Lower lobe of right lung (tissue), 2 donors: ENCODE data around the gene EDN1. TPM values are rescaled to one million over a fixed set of nuclear protein-coding genes. Genes with fewer than 3 reads are reported as not detected.

Experiments
- ATAC-seq, 2 donors: fragments of 200-7000 bp; cut with Tn5 transposase; one replicate each; pipeline ENCODE4 v1.9.1; 2020 to 2022; ENCODE audit warnings: mild to moderate bottlenecking in 2 of 2, moderate library complexity in 2 of 2
- DNase-seq: peaks from one replicate; pipeline ENCODE4 v3.0.0-alpha.2; 2020
- H3K27ac ChIP-seq: fragments of 200-600 bp; one replicate; pipeline ENCODE4 v1.8.0; 2022
- H3K27me3 ChIP-seq: fragments of 200-600 bp; one replicate; pipeline ENCODE4 v1.8.0; 2022; ENCODE audit warnings: low read depth
- H3K36me3 ChIP-seq: fragments of 200-600 bp; one replicate; pipeline ENCODE4 v1.8.0; 2022; ENCODE audit warnings: mild to moderate bottlenecking
- H3K4me1 ChIP-seq: fragments of 200-600 bp; one replicate; pipeline ENCODE4 v1.8.0; 2022
- H3K4me3 ChIP-seq: fragments of 200-600 bp; one replicate; pipeline ENCODE4 v1.8.0; 2022; ENCODE audit warnings: mild to moderate bottlenecking
- H3K9me3 ChIP-seq: fragments of 200-600 bp; one replicate; pipeline ENCODE4 v1.8.0; 2022
- intact Hi-C: fragments of 100-400 bp; cut with DNase I; formaldehyde crosslinking; loops from one replicate; pipeline ENCODE4 v1.11.0; 2022
- total RNA-seq: library from RNA; stranded (reverse); fragmentation: NEBNext Ultra II Directional; extraction: Animal tissue kit (Norgen Biotek cat#: 25700); gene quantifications from one replicate; pipeline ENCODE4 v1.2.1, GENCODE V29; 2021
- TF ChIP-seq, protein P1 (sequence below): fragments of 200-600 bp; IDR thresholded peaks from one replicate; pipeline ENCODE4 v1.8.0; 2022; ENCODE audit warnings: antibody characterized with exemption, mild to moderate bottlenecking
- donor health status: DM: no; HTN: yes; CAD: no; lungs with severe emphysema.

Gene EDN1
- total RNA-seq, 1 donor from 2014 or later = 61.2 TPM

DNA sequence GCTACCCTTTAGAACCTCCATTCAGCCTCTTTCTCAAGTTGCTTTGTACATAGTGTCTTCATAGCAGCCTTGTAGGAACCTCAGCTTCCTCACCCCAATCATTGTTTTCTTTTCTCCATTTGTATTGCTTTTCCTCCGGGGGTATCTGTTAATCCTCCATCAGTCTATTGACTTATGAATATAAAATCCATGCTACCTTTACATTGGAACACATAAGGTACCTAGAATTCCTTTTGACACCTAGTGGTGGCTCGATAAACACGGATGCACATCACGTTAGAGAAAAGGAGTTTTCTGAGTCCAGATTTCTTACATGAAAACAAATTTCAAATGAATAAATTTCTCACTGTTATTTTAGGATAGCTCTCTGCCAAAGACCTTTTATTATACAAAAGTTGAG, 6.3 kb upstream of the EDN1 start:
- Histone ChIP-seq H3K36me3 (no peaks in the 10 kb centered on the region), H3K9me3 (no peaks in the 10 kb centered on the region), H3K27me3 (no peaks in the 10 kb centered on the region), H3K27ac (no peak overlapping the region), H3K4me3 (no peak overlapping the region), H3K4me1 (peaks cover 15% of the 10 kb centered on the region)
- intact Hi-C loops = no loop called here
- DNase-seq (no peak), ATAC-seq (no peak)
- TF ChIP-seq, protein P1, sequence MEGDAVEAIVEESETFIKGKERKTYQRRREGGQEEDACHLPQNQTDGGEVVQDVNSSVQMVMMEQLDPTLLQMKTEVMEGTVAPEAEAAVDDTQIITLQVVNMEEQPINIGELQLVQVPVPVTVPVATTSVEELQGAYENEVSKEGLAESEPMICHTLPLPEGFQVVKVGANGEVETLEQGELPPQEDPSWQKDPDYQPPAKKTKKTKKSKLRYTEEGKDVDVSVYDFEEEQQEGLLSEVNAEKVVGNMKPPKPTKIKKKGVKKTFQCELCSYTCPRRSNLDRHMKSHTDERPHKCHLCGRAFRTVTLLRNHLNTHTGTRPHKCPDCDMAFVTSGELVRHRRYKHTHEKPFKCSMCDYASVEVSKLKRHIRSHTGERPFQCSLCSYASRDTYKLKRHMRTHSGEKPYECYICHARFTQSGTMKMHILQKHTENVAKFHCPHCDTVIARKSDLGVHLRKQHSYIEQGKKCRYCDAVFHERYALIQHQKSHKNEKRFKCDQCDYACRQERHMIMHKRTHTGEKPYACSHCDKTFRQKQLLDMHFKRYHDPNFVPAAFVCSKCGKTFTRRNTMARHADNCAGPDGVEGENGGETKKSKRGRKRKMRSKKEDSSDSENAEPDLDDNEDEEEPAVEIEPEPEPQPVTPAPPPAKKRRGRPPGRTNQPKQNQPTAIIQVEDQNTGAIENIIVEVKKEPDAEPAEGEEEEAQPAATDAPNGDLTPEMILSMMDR = no peak

DNA sequence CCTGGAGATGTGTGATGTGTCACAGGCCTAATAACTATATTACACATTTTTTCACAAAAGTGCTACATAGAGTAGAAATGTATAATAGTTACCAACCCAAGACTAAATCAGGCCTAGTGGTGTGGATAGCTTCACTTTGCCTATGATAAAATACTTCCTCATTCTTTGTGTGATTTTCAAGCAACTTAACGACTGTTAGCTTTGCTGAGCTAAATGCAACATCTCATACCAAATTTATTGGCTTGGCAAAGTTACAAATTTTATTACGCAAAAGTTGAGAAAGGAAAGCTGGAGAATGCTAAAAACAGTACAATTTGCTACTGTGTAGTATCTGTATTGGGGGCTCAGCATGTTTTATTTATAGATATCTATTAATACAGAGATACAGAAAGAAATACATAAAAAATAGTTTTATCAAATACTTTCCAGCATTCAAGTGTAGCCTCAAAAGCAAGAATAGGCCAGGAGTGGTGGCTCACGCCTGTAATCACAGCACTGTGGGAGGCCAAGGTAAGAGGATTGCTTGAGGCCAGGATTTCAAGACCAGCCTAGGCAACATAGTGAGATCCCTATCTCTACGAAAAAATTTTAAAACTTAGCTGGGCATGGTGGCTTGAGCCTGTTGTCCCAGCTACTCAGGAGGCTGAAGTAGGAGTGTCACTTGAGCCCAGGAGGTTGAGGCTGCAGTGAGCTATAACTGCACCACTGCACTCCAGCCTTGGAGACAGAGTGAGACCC, 3.6 kb upstream of the EDN1 start:
- TF ChIP-seq, protein P1 = no peak
- no peak overlapping the region for H3K4me3 ChIP-seq
- no peak overlapping the region for H3K27ac ChIP-seq
- no peaks in the 10 kb centered on the region for H3K36me3 ChIP-seq
- H3K27me3 ChIP-seq = peaks cover under 1% of the 10 kb centered on the region
- peaks cover 36% of the 10 kb centered on the region for H3K4me1 ChIP-seq
- intact Hi-C loops = no loop called here
- H3K9me3 ChIP-seq = no peaks in the 10 kb centered on the region
- DNase-seq (no peak), ATAC-seq (no peak)

DNA sequence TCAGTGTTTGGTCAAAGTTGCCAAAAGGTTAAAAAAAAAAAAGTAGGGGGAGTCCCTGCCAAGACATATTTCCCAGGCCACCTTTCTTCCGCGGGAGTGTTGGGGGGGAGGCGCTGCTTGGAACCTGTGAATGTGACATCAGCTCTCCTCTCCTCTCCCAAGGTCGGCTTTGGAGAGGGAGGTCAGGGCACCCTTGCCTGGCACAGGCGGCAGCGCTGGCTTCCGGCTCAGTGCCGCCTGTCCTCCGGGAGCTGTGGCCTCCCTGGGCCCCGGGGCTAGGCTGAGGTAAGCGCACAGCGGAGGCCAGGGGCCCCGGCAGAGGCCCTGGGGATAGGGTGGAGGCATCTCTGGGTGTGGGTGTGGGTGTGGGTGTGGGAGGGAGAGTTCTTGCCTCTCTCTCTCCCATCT, 1.9 kb upstream of the EDN1 start:
- intact Hi-C loops = no loop called here
- H3K4me3 ChIP-seq = peak overlapping the region; percentile 30
- TF ChIP-seq, protein P1 = no peak
- peak overlapping the region; percentile 60 for H3K27ac ChIP-seq
- H3K9me3 ChIP-seq = no peaks in the 10 kb centered on the region
- peaks cover 43% of the 10 kb centered on the region for H3K4me1 ChIP-seq
- DNase-seq = peak; percentile 58
- peak; percentile 38 to 47 for ATAC-seq
- H3K36me3 ChIP-seq = peaks cover 3% of the 10 kb centered on the region
- peaks cover 13% of the 10 kb centered on the region for H3K27me3 ChIP-seq

DNA sequence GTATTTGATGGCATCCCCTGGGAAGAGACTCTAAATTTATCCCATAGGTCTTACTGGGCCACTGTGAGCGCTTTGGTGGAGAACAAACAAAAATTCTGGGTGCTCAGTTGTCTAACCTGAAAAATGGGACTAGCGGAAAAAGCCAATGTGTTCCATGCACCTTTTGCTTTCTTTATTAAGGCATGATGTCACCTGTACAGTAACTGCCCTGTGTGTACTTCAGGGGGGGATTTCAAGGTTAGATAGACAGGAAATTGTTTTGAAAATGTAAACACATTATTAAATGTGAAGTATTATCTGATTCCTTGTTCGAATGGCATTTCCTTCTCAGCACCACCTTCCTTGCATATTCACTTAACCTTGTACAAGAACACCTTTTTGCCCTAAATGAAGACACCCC, 1.2 kb upstream of the EDN1 start:
- peak overlapping the region; percentile 56 for H3K4me3 ChIP-seq
- TF ChIP-seq, protein P1 = no peak
- peak overlapping the region; percentile 60 for H3K27ac ChIP-seq
- intact Hi-C loops = no loop called here
- no peaks in the 10 kb centered on the region for H3K9me3 ChIP-seq
- no peak for DNase-seq
- H3K27me3 ChIP-seq = peaks cover 16% of the 10 kb centered on the region
- peaks cover 43% of the 10 kb centered on the region for H3K4me1 ChIP-seq
- peaks cover 9% of the 10 kb centered on the region for H3K36me3 ChIP-seq
- ATAC-seq = no peak

DNA sequence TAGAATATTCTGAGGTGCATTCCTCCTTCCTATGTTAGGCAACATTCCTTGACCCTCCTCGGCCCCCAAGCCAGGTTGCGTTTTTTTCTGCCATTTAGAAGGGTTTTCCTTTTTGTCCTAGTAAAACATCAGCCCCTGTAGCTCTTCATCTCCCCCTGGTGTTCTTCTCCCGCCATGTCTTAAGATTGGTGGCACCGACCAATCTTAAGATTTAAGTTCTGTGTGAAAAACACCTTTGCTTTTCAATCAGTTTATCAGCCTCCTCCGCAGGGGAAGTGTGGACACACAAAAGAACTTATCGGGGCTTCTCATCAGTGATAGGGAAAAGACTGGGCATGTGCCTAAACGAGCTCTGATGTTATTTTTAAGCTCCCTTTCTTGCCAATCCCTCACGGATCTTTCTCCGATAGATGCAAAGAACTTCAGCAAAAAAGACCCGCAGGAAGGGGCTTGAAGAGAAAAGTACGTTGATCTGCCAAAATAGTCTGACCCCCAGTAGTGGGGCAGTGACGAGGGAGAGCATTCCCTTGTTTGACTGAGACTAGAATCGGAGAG, 719 bp upstream of the EDN1 start:
- ATAC-seq = peak; percentile 58 to 64
- no peak for DNase-seq
- TF ChIP-seq, protein P1 = peak; percentile 73
- peak overlapping the region; percentile 56 for H3K4me3 ChIP-seq
- no peaks in the 10 kb centered on the region for H3K9me3 ChIP-seq
- H3K27me3 ChIP-seq = peaks cover 16% of the 10 kb centered on the region
- peaks cover 9% of the 10 kb centered on the region for H3K36me3 ChIP-seq
- intact Hi-C loops = no loop called here
- H3K27ac ChIP-seq = peak overlapping the region; percentile 83
- H3K4me1 ChIP-seq = peaks cover 43% of the 10 kb centered on the region
